Measurements from ENCODE around the gene LBH.

DNA sequence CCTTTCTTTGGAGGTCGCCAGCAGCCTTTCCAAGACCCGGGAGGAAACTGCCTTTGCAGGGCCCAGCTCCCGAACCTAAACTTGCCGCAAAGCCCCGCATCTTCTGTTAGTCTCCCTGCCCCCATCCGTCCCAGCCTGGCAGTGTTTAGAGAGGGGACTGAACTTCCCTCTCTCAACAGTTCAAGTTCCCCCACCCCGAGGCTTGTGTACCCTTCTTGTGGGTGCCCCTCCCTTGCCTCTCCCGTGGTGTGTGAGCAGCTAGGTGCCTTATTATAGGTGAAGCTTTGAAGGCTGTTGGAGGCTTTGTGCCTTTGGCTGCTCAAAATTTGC is 1.4 kb downstream of the LBH start:
- TF ChIP-seq MYC (IDR thresholded peaks at IDR 0.05; ENCODE audit: low read depth, low read length) = no peak
- TF ChIP-seq, protein P1, sequence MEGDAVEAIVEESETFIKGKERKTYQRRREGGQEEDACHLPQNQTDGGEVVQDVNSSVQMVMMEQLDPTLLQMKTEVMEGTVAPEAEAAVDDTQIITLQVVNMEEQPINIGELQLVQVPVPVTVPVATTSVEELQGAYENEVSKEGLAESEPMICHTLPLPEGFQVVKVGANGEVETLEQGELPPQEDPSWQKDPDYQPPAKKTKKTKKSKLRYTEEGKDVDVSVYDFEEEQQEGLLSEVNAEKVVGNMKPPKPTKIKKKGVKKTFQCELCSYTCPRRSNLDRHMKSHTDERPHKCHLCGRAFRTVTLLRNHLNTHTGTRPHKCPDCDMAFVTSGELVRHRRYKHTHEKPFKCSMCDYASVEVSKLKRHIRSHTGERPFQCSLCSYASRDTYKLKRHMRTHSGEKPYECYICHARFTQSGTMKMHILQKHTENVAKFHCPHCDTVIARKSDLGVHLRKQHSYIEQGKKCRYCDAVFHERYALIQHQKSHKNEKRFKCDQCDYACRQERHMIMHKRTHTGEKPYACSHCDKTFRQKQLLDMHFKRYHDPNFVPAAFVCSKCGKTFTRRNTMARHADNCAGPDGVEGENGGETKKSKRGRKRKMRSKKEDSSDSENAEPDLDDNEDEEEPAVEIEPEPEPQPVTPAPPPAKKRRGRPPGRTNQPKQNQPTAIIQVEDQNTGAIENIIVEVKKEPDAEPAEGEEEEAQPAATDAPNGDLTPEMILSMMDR (IDR thresholded peaks at IDR 0.05; ENCODE audit: low read depth, low read length) = no peak
- no peak for TF ChIP-seq POLR2A (IDR thresholded peaks at IDR 0.05; ENCODE audit: extremely low read depth, insufficient read length)
- TF ChIP-seq, protein P2, sequence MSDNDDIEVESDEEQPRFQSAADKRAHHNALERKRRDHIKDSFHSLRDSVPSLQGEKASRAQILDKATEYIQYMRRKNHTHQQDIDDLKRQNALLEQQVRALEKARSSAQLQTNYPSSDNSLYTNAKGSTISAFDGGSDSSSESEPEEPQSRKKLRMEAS (IDR thresholded peaks at IDR 0.05; ENCODE audit: low read depth, low read length) = no peak
